Osteoblast (primary cell): Measurements from ENCODE around the gene TEDC2. TPM values are rescaled to one million over a fixed set of nuclear protein-coding genes. Genes with fewer than 3 reads are reported as not detected.

Experiments used
- DNase-seq: peaks from one replicate; pipeline ENCODE4 v3.0.0; 2011; ENCODE audit warnings: low spot score, mixed read lengths; ENCODE audit not compliant: insufficient read length; ENCODE audit errors: missing footprints
- H2AFZ ChIP-seq: 2 replicates; pipeline ENCODE4 v1.6.0; 2011; ENCODE audit warnings: mild to moderate bottlenecking, low read length
- H3K27ac ChIP-seq: 2 replicates; pipeline ENCODE4 v1.5.1; 2011; ENCODE audit warnings: mild to moderate bottlenecking, low read depth, low read length, moderate library complexity
- H3K27me3 ChIP-seq: 2 replicates; pipeline ENCODE4 v1.6.0; 2012; ENCODE audit warnings: mild to moderate bottlenecking, control low read depth, inconsistent platforms, low read length, moderate library complexity; ENCODE audit not compliant: insufficient read depth
- H3K36me3 ChIP-seq: 2 replicates; pipeline ENCODE4 v1.5.1; 2011; ENCODE audit warnings: mild to moderate bottlenecking, low read length, control low read depth, moderate library complexity; ENCODE audit not compliant: insufficient read depth
- H3K4me1 ChIP-seq: 2 replicates; pipeline ENCODE4 v1.5.1; 2011; ENCODE audit warnings: mild to moderate bottlenecking, low read length, control low read depth, moderate library complexity; ENCODE audit not compliant: insufficient read depth
- H3K4me2 ChIP-seq: 2 replicates; pipeline ENCODE4 v1.6.0; 2011; ENCODE audit warnings: mild to moderate bottlenecking, low read length; ENCODE audit not compliant: insufficient read depth
- H3K4me3 ChIP-seq: fragments of 200-600 bp; sonication (generic); 3 replicates; pipeline ENCODE4 v1.5.1; 2012; ENCODE audit warnings: mild to moderate bottlenecking, low read length, inconsistent platforms; ENCODE audit not compliant: insufficient read depth
- H3K79me2 ChIP-seq: 2 replicates; pipeline ENCODE4 v1.6.0; 2012; ENCODE audit warnings: mild to moderate bottlenecking, low read length, control low read depth, inconsistent platforms; ENCODE audit not compliant: insufficient read depth
- H3K9me3 ChIP-seq: 2 replicates; pipeline ENCODE4 v1.5.1; 2011; ENCODE audit warnings: low read depth, low read length, control low read depth
- H4K20me1 ChIP-seq: 2 replicates; pipeline ENCODE4 v1.6.0; 2012; ENCODE audit warnings: mild to moderate bottlenecking, low read length, control low read depth; ENCODE audit not compliant: insufficient read depth
- CTCF ChIP-seq: IDR thresholded peaks from 2 replicates; pipeline ENCODE4 v1.5.1; 2011; ENCODE audit warnings: mild to moderate bottlenecking, low read depth, low read length, moderate library complexity; ENCODE audit errors: extremely low read depth
- total RNA-seq: library from RNA; depleted of rRNA; stranded (reverse); fragments of >200 nt; gene quantifications from 2 replicates; pipeline ENCODE4 v1.2.3, GENCODE V29; 2012

TEDC2 gene
- total RNA-seq, 1 donor: 5.1 TPM

DNA sequence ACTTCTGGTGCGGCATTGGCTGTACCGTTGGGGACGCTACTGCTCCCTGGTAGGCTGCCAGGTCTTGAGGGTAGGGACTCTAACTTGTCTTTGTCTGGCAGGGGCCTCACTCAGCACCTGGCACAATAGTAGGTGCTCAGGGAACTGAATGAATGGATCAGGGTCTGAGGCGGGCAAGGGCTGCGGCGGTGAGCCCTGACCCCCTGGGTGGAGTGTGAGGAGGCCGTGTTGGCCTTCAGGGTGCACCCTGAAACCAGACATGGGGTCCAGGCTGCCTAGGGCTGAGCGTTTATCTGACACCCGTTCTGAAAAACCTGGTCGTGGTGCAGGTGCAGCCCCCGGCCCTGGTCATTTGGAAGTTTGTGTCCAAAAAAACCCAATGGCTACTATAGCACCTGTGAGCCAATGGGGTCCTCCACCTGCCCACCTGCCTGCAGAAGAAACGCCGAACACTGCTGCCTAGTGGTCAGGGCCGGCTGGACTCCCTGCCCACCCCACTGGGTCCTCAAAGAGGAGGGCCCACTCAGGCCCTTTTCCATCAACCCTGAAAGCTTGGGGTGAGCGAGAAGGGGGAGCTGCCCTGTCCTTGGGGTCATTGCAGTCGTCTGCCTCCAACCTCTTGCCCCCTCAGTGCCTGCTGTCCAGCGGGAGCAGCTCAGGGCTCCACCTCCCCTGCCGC is 49.0 kb downstream of the TEDC2 start:
- Histone ChIP-seq H3K79me2 (peaks cover under 1% of the 10 kb centered on the region), H4K20me1 (no peaks in the 10 kb centered on the region), H3K4me1 (peaks cover 14% of the 10 kb centered on the region), H2AFZ (no peak overlapping the region), H3K36me3 (peaks cover 3% of the 10 kb centered on the region), H3K4me3 (no peak overlapping the region), H3K27ac (no peak overlapping the region), H3K9me3 (no peaks in the 10 kb centered on the region), H3K4me2 (no peak overlapping the region), H3K27me3 (no peaks in the 10 kb centered on the region)
- TF ChIP-seq CTCF: no peak
- peak; percentile 58 for DNase-seq

GRCh38 chr16:2511128-2511800 is 51.4 kb downstream of the TEDC2 start:
- Histone ChIP-seq H3K27ac (peak overlapping the region; percentile 56), H3K4me3 (peak overlapping the region; percentile 60), H2AFZ (peak overlapping the region; percentile 61), H4K20me1 (peaks cover 18% of the 10 kb centered on the region), H3K79me2 (peaks cover 24% of the 10 kb centered on the region), H3K36me3 (peaks cover 5% of the 10 kb centered on the region), H3K4me1 (peaks cover 26% of the 10 kb centered on the region), H3K4me2 (peak overlapping the region; percentile 77), H3K27me3 (no peaks in the 10 kb centered on the region), H3K9me3 (no peaks in the 10 kb centered on the region)
- TF ChIP-seq CTCF: no peak
- peak; percentile 99 for DNase-seq

DNA sequence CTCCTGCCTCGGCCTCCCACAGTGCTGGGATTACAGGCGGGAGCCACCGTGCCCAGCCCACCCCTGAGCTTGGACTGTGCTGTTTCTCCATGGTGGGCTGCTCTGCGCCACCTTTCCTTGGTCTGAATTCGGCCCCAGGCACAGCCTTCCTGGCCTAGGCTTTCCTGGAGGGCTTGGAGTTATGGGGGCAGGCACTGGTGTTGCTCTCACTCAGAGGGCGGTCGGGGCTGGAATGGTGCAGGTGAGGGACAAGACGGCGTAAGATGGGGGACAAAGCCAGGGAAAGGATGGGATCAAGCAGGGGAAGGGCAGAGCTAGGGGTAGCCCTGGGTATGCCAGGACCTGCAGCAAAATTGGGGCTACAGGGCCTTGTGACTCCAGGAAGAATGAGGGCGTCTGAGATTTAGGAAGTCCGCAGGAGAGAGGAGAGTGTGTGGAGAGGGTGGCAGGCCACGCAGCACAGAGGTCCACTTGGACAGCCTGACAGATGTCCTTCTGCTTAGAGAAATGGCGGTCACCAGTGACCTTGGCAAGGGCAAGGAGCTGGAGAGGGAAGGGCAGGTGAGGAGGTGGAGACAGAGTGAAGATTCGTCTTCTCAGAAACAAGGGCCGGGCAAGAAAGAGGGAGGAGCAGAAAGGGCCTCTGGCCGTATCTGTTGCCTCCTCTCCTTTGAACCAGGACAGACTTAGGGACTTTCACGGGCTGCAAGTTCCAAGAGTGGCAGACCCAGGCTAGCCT is 52.3 kb downstream of the TEDC2 start:
- H3K79me2 ChIP-seq: peaks cover 33% of the 10 kb centered on the region
- H3K27me3 ChIP-seq: no peaks in the 10 kb centered on the region
- peaks cover 35% of the 10 kb centered on the region for H3K4me1 ChIP-seq
- H3K4me2 ChIP-seq: no peak overlapping the region
- H3K27ac ChIP-seq: no peak overlapping the region
- H3K36me3 ChIP-seq: peaks cover 5% of the 10 kb centered on the region
- H2AFZ ChIP-seq: no peak overlapping the region
- no peak for TF ChIP-seq CTCF
- peaks cover 27% of the 10 kb centered on the region for H4K20me1 ChIP-seq
- no peaks in the 10 kb centered on the region for H3K9me3 ChIP-seq
- no peak overlapping the region for H3K4me3 ChIP-seq
- DNase-seq: peak; percentile 86
